ENCODE measurements around the gene DCXR. TPM values are rescaled to one million over a fixed set of nuclear protein-coding genes. Genes with fewer than 3 reads are reported as not detected.

The DCXR gene
- total RNA-seq, 1 donor from 2014 or later: 143 TPM

- TF ChIP-seq CTCF (IDR thresholded peaks at IDR 0.05): no peak
- DNase-seq (no peak), ATAC-seq (peak; percentile 31)
- Histone ChIP-seq H3K4me1 (no peaks in the 10 kb centered on the region), H3K27ac (no peak overlapping the region), H3K9me3 (no peaks in the 10 kb centered on the region), H3K27me3 (no peaks in the 10 kb centered on the region), H3K36me3 (peaks cover 36% of the 10 kb centered on the region), H3K4me3 (no peak overlapping the region)
- intact Hi-C loops (cut with DNase I): no loop called here
Measured at GRCh38 chr17:82076785-82077591, 39.5 kb upstream of the DCXR start.

GRCh38 chr17:82076018-82076784 is 38.7 kb upstream of the DCXR start:
- ATAC-seq (no peak), DNase-seq (no peak)
- Histone ChIP-seq H3K36me3 (peaks cover 30% of the 10 kb centered on the region), H3K27ac (no peak overlapping the region), H3K9me3 (no peaks in the 10 kb centered on the region), H3K4me1 (no peaks in the 10 kb centered on the region), H3K27me3 (no peaks in the 10 kb centered on the region), H3K4me3 (no peak overlapping the region)
- TF ChIP-seq CTCF (IDR thresholded peaks at IDR 0.05): no peak
- intact Hi-C loops (cut with DNase I): no loop called here

- TF ChIP-seq CTCF (IDR thresholded peaks at IDR 0.05): no peak
- no peaks in the 10 kb centered on the region for H3K27me3 ChIP-seq
- DNase-seq: no peak
- no peak overlapping the region for H3K27ac ChIP-seq
- no peak for ATAC-seq
- H3K36me3 ChIP-seq: peaks cover 3% of the 10 kb centered on the region
- H3K4me1 ChIP-seq: no peaks in the 10 kb centered on the region
- intact Hi-C loops (cut with DNase I): no loop called here
- H3K9me3 ChIP-seq: no peaks in the 10 kb centered on the region
- H3K4me3 ChIP-seq: no peak overlapping the region
Measured at GRCh38 chr17:82073446-82073845, 35.9 kb upstream of the DCXR start.

- no peaks in the 10 kb centered on the region for H3K36me3 ChIP-seq
- H3K4me3 ChIP-seq: no peak overlapping the region
- no peaks in the 10 kb centered on the region for H3K27me3 ChIP-seq
- DNase-seq (no peak), ATAC-seq (no peak)
- H3K27ac ChIP-seq: no peak overlapping the region
- TF ChIP-seq CTCF (IDR thresholded peaks at IDR 0.05): no peak
- no peaks in the 10 kb centered on the region for H3K4me1 ChIP-seq
- intact Hi-C loops (cut with DNase I): no loop called here
- no peaks in the 10 kb centered on the region for H3K9me3 ChIP-seq
Measured at GRCh38 chr17:82072827-82073226, 35.3 kb upstream of the DCXR start.

- Histone ChIP-seq H3K4me1 (peaks cover 6% of the 10 kb centered on the region), H3K4me3 (no peak overlapping the region), H3K36me3 (no peaks in the 10 kb centered on the region), H3K27me3 (no peaks in the 10 kb centered on the region), H3K9me3 (no peaks in the 10 kb centered on the region), H3K27ac (no peak overlapping the region)
- ATAC-seq (no peak), DNase-seq (no peak)
- intact Hi-C loops (cut with DNase I): no loop called here
- TF ChIP-seq CTCF (IDR thresholded peaks at IDR 0.05): no peak
Measured at GRCh38 chr17:82070611-82071010, 33.1 kb upstream of the DCXR start.
